ENCODE data around the gene MYO18B.

The MYO18B gene

DNA sequence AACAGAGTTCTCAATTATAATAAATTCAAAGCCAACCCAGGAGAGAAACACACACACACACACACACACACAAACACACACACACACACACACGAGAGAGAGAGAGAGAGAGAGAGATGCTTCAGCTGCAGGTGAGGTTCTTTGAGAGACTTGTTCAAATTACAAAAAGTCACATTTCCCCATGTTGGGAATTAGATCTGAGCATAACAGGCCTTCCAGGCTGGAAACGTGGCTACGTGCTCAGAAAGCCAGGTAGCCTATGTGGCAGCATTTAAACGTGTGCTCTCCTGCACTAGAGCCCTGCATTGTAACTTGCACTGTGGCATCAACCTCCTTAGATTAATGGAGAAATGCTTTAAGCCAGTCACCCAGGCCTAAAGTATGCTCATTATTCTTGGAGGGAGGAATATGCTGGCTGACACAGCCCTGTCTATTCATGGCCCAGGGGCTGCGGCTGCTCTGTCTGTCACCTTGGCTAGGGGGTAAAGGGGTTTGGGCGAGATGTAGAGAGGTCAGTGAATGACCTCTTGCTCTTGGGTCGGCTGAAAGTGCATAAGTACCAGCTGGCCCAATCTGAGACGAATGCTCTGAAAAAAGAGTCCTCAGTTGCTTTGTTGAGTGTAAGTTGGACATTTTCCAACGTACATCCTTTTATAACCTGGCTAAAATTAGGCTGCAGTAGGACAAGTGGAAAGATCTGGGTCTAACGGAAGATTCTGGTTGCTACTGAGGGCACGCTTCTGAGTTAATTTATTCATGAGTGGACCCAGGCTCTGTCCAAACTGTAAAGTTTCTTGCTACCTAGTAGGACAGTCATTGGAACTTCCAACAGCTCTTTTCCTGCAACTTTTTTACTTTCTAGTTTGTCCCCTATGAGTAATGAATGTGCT is 256.1 kb downstream of the MYO18B start:
- no peak for DNase-seq (ENCODE audit: low read depth)

DNA sequence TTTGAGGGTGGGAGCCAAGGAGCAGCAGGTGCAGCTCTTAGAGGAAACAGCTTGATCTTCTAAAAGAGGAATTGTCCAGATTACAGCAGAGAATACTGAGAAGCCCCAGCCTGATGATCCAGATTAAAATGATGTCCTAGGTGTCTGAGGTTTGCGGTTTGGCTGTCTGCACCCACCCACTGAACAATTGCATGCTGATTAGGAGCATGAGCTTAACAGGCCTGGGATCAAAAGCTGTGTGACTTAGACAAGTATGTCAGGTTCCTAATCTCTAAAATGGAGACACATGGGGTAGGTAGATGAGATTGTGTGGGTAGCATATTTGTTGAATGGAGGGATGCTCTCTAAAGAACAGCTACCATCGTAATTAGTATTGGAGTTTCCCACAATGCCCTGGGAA is 260.5 kb downstream of the MYO18B start:
- no peak for DNase-seq (ENCODE audit: low read depth)

DNA sequence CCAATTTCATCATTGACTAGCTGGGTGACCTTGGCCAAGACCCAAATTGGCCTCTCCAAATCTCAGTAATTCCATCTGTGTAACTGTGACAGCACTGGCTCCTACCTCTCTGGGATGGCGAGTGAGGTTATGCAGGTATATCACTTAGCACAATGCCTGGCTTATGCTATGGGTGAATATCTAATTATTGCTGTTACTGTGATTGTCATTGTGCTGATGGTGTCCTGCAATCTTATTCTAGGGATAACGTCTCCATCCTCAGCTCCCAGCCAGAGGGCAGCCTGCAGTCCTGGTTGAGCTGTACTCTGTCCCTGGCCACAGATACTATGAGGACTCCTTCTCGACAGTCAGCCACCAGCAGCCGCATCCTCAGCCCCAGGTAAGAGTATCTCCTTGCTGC is 262.5 kb downstream of the MYO18B start:
- DNase-seq (ENCODE audit: low read depth): no peak

DNA sequence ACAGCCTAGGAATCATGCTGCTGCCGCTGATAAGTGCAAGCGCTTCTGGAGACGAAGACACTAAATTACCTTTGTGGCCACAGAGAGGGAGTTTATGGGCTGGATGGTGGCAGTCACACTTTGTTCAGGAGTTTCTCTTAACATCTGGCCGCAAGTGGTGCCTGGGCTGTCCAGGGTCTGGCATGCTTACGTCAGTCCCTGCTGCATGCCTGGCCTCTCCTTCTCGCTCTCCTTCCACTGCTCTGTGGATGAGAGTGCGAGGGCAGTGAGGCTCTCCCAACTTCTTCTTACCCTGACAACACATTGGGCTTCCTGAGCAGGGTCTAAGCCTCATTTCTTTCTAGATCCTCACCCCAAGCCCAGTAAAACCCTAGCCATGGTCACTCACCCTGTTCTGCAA is 266.6 kb downstream of the MYO18B start:
- DNase-seq (ENCODE audit: low read depth): no peak

DNA sequence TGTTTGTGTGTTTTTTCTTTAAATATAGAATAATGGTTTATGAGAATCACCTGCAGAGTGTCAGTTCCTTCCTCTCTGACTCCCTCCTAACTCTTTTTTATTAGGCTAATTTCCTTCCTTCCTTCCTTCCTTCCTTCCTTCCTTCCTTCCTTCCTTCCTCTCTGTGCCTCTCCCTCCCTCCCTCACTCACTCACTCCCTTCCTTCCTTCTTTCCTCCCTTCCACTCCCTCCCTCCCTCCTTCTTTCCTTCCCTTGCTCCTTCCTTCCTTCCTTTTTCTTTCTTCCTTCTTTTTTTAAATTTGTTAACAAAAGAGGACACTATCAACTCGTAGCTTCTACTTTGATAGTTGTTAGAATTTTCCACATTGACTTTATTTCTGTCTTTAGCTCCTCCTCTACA is 274.9 kb downstream of the MYO18B start:
- no peak for DNase-seq (ENCODE audit: low read depth)

DNA sequence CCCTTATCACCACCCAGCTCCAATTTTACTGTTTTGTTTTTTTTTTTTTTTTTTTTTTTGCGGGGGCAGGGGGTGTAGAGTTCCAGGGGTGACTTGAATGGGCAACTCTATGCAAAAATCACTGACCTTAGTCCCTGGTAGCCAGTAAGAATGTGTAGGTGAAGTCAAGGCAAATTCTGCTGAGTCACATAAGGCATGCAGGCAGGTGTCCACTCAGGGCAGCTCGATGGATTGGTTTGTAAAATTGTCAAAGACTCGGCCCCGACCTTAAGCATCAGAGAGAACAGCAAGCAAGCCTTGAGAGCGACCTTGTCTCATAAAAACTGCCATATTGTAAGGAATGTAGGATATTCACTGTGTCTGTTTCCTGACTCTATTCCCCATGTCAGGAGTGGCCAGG is 275.9 kb downstream of the MYO18B start:
- DNase-seq (ENCODE audit: low read depth): no peak

DNA sequence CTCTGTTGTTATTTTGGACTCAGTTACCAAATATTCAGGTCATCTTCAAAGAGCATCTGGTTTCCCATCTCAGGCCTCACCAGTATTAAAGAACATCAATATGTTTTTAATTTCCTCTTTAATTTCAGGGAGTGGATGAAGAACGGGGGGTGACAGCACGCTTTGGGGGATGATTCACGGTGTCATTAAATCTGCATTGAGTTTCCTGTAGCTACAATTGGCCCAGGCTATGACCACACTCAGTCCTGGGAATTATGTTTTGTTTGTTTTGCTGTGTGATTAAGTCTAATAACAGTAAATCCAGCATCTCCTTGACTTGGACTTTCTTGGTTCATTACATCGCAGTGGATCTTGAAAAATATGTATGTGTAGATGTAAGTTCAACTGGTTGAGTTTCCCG is 277.6 kb downstream of the MYO18B start:
- DNase-seq (ENCODE audit: low read depth): no peak

DNA sequence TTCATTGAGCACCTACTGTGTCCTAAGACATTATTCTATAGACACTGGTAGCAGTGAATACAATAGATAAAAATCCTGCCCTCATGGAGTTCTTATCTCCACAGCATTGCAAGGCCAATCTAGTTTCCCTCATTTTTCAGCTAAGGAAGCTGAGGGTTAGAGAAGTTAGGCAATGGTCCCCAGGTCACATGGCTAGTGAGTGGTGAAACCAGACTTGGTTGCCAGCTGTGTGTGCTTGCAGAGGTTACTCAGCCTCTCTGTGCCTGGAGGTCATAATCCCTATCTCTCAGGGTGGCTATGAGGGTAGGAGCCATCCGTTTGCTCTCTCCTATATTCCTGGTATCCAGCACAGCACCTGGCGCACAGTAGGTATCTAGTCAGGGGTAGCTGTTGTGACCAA is 279.5 kb downstream of the MYO18B start:
- DNase-seq (ENCODE audit: low read depth): no peak

DNA sequence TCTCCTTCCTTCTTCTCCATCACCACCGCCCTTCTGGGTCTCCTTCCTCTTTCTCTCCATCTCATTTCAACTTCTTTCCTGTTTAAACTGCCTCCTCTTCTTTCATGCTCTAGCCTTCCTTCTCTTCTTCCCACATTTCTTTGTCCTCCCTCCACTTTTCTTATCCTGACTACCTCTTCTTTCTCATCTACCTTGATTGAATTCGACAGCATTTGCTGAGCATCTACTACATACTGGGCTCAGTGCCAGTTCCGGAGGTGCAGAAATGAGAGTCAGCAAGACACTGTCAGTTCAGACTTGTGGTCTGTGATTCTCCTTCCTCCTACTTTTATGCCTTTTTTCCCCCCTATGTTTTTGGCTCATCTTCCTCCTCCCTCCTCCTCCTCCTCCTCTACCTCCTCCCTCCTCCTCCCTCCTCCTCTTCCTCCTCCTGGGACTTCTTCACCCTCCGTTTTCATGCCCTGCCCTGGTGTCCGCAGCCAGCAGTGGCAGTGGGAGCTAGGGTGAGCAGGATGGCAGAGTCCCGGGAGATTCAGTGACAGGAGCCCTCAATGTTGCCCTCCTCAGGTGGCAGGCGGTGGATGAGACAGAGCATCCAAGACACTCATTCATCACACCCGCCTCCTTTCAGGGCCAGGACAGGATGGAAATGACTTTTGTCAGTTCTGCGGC is 281.3 kb downstream of the MYO18B start:
- no peak for DNase-seq (ENCODE audit: low read depth)

DNA sequence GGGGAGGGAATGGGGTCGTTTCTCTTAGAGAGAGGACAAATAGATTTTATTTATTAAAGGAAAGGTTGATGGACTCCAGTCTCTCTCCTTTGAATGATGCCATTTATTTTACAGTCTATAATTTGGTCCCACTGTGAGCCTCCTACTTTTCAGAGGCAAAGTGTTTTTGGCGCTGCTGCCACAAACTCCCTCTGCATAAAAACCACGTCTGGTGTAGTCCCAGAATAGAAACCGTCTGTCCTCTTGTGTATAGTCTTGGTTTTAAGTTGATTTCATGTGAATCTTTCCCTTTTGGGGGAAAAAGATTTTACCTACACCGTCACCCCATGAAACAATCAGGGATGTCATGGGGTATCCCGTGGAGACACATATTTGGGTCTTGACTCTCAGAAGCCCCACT is 283.6 kb downstream of the MYO18B start:
- no peak for DNase-seq (ENCODE audit: low read depth)

DNA sequence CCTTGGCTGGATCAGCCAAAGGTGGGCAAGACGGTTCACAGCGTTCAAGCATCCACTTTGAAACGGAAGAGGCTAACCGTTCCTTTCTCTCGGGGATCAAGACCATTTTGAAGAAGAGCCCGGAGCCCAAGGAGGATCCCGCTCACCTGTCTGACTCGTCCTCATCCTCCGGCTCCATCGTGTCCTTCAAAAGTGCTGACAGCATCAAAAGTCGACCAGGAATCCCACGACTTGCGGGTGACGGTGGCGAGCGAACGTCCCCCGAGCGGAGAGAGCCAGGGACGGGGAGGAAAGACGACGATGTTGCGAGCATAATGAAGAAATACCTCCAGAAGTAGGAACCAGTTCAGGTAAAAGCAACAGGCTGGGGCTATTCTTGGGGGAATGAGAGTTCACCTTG is 285.4 kb downstream of the MYO18B start:
- no peak for DNase-seq (ENCODE audit: low read depth)

DNA sequence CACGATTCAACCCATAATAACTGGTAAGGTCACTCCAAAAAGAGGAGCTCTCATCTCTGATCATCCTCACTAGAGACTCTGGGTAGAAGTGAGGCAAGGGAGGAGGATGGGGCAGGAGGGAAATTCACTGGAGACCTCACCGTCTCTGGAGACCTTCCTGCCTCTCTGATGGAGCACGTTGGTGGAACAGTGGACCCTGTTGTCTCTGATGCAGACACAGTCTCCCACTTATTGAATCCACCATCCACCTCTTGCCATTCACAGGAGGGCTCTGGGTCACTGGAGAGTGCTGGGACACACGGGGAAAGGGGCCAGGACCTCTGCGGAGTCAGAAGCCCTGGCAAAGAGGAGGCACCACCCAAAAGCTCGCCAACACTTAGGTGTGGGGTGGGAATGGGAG is 289.7 kb downstream of the MYO18B start:
- DNase-seq (ENCODE audit: low read depth): no peak

DNA sequence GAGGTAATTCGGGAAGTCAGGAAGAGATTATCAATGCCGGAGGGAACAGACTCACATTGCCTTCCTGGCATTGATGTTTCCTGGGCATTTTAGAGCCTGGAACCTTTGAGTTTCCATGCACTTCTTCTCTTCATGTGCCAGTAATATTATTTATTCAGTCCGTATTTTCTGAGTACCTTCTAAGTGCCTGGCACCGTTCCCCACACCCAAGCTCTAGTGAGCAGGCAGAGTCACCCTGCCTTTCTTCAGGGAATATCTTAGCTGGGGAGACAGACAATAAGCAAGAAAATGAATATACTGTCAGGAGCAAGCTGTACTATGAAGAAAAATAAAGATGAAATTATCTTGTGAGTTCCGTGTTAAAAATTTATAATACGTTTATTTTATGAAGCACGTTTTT is 291.1 kb downstream of the MYO18B start:
- DNase-seq (ENCODE audit: low read depth): no peak

DNA sequence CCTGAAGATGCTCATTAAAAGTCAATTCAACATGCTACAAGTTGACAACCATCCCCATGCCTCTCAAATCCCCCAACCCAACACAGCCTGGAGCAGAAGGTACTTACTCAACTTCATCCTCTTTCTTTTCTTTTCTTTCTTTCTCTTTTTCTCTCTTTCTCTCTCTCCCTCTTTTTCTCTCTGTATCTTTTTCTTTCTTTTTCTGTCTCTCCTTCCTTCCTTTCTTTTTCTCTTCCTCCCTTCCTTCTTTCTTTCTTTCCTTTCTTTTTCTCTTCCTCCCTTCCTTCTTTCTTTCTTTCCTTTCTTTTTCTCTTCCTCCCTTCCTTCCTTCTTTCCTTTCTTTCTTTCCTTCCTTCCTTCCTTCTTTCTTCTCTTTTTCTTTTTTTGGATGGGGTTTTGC is 291.6 kb downstream of the MYO18B start:
- no peak for DNase-seq (ENCODE audit: low read depth)

DNA sequence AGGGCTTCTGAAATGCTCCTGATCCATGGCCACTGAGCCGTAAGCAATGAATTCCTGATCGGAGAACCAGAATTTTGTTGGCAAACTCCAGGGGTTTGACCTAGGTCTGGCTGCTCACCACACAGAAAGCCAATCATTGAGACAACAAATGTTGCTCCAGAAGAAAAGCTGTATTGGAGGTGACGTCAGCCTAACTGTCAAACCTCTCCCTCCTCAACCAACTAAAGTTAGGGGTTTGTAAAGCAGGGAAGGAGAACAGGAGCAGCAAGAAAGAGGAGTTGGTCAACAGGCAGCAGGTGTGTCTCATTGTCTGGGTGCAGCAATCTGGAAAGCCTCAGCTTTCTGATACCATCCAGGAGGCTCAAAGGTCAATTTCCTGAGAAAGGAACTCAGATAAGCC is 293.5 kb downstream of the MYO18B start:
- DNase-seq (ENCODE audit: low read depth): no peak

DNA sequence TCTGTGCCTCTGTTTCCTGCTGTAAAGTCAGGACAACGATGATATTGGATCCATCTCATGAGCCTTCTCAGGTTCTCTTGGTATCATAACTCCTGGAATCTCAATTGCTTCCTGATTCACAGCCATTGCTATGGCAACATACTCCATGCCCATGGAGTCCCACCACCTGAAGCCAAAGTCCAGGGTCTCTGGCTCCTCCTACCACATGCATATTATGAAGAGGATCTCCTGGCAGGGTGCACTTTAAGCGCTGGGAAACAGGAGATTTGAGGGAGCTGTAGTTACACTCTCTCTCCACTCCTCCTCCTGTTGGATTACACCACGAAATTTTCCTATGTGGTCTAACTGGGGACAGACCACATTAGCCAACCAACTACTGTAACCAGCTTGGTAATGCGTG is 296.4 kb downstream of the MYO18B start:
- no peak for DNase-seq (ENCODE audit: low read depth)

DNA sequence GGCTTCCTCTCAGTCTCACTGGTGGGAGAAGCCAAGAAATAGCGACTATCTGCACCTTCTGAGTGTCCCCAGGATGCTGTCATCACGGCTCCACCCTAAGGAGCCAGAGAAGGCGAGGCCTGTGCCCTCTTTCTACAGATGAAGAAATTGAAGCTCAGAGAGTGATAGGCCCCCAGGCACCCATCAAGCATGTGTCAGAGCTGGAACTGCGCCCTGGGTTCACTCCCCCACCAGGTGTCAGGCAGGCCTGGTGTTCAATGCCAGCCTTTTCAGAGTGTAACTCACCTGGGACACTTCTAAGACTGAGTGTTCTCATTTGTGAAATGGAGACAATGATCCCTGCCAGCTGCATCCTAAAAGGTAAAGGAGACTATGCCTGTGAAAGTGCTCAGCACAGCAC is 299.9 kb downstream of the MYO18B start:
- no peak for DNase-seq (ENCODE audit: low read depth)

DNA sequence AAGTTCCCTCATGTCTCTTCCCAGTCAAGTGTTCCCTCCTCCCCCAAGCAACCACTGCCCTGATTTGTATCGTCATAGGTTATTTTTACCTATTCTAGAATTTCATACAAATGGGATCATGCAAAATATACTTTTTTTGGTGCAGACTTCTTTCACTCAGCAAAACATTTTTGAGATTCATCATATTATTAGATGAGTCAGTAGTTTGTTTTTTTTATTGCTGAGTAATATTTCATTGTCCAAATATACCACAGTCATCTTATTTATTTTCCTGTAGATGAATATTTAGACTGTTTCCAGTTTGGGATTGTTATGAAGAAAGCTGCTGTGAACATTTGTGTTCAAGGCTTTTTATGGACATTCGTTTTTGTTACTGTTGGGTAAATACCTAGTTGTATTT is 301.0 kb downstream of the MYO18B start:
- no peak for DNase-seq (ENCODE audit: low read depth)

DNA sequence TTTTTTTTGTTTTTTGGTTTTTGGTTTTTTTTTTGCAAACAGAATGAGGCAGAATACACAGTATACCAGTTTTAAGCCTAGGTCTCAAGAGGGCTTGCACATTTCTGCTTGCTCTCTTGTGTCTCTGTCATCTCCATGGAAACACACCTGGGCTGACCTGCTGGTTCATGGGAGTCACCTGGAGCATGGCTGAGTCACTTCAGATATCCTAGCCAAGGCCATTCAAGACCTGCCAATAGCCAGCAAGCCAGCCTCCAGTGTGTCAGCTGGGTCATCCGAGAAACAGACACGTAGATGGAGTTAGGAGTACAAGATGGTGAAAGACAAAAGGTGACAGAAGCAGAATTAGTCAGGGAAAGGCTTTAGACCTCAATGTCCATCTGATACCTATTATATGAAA is 303.1 kb downstream of the MYO18B start:
- DNase-seq (ENCODE audit: low read depth): no peak

DNA sequence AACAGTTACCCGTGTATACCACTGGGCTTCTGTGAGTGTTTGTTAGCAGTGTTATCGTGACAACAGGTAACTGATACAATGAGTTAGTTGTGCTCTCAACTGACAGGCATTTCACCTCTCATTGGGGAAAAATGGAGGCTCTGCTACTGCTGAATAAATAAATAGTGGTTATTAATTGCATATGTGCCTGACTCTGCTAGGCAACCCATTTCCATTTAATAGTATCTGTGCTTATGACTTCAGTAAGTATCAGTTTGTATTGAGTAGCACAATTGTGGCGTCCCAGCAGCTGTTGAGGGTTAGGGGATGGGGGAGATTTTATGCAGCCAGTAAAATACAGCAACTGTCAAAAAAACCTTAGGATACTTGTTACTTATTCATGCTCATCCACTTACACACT is 303.9 kb downstream of the MYO18B start:
- no peak for DNase-seq (ENCODE audit: low read depth)

DNA sequence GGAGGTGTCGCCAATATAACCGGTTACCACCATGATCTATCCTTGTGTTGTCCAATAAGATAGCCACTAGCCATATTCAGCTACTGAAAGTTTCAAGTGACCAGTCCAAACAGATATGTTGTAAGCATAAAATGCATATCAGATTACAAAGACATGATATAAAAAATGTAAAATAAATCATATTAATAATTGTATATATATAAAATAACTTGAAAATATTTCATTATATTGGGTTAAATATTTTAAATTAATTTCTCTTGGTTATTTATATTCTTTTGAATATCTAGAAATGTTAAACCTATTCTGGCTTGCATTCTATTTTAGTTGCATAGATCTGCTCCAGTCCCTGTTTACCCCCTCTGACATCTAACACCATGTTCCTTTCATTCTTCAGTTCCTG is 305.5 kb downstream of the MYO18B start:
- DNase-seq (ENCODE audit: low read depth): no peak

DNA sequence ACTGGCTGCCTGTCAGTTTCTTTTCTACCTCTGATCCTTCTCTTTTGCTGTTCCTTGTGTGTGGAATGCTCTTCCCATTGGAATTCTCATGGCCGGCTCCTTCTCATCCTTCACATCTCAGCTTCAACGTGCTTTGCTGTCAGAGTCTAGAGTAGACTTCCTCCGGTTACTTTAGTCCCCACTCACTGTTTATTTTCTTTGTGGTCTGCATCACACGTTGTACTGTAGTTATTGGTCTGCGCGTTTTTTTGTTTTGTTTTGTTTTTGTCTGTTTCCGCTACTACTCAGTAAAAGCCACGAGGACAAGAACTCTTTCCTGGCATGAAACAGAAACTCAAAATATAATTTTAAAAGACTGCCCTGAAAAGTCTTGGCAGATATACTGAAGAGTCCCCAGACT is 305.9 kb downstream of the MYO18B start:
- DNase-seq (ENCODE audit: low read depth): no peak

DNA sequence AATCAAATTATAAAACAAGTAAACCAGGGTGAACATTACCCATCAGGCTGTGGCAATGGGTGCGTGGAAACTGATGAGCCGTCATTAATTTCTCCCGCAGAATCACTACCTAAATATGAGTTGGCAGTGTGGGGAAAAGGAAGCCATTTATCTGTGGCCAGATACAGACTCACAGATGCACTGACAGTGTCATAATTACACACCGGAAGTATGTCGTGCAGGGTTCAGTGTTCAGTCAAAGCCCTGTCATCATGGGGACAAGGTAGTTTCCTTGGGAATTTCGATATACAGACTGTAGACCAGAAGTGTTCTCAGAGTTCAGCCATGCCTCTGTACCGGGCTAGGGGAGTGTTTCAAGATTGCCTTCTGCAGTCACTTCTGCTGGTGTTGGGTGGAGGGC is 308.1 kb downstream of the MYO18B start:
- DNase-seq (ENCODE audit: low read depth): no peak
